NCI-H1092 treated with DMSO at 0.1 percent for 48 hours (cell line): ENCODE results near the gene PRM3.
A peak's percentile ranks its signal among the peaks of the same experiment; 100 is the strongest.

ENCODE experiments used
- DNase-seq: peaks from one replicate; lab custom pipeline; 2025; lab: John Stamatoyannopoulos, UW

The PRM3 gene

DNA sequence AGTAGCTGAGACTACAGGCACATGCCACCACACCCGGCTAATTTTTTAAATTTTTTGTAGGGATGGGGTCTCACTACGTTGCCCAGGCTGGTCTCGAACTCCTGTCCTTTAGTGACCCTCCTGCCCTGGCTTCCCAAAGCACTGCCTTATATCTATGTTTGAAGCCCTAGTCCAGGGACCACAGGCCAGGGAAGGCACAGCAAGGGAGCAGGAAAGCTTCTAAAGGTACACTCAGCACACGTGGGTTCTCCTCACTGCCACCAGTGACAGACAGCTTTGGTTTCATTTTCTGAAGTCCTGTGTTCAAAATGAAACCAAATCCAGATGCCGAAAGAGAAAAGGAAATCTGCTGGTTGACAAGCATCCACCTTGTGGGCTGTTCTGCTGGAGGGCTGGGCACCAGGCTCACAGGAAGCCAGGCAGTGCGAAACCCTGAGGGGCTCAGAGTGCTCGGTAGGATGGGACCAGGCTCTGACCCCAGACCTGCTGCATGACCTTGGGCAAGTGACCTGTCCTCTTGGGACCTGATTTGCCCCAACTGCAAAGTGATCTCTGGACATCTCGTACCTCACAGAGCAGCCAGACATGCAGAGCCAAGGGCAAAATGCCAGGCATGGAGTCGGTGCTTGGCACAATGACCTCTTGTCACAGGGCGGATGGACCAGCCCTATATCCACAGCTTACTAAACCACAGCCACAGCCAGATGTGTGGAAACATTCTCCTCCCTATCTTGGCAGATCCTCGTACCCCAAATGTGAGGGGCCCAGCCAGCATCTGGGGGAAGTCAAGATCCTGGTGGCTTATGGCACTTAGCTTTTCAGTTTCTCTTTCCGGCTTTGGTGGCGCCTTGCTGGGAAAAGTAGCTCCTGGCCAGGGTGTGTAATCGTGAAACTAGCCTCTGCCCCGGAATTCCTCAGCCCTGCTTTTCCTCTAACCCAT, 14.6 kb downstream of the PRM3 start:
- no peak for DNase-seq

DNA sequence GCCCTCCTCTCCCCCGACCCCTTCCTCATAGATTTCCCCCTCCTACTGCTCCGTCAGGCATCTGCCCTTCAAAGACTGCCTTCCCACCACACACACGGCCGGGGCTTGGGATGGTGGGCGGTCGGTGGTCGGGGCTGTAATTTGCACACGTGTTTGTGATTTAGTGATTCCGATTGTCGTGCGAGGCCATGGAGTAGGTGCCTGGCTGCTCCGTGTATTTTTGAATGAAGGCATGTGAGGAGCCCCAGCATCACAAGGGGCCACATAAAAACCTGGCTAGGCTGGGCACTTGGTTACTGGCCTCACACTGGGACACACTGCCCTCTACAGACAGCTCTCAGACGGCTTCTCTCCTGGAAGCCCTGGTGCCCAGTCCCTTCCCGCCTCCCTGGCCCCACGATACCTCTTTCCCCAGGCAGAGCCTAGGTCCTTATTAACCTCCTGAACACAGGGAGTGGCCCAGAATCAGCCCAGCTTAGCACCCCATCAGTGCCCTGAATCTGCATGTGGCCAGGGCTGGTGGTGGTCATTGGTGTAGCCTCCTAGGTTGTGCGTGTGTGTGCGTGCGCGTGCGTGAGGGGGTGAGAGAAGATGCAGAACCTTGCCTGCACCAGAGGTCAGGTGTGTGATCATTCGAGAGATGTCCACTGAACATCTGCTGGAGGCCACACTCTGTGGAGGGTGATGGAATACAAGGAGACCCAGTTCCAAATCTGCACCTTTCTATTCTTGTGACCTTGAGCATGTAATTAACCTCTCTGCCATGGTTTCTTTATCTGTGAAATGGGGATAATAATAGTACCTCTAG, 16.1 kb downstream of the PRM3 start:
- DNase-seq: peak; percentile 84

DNA sequence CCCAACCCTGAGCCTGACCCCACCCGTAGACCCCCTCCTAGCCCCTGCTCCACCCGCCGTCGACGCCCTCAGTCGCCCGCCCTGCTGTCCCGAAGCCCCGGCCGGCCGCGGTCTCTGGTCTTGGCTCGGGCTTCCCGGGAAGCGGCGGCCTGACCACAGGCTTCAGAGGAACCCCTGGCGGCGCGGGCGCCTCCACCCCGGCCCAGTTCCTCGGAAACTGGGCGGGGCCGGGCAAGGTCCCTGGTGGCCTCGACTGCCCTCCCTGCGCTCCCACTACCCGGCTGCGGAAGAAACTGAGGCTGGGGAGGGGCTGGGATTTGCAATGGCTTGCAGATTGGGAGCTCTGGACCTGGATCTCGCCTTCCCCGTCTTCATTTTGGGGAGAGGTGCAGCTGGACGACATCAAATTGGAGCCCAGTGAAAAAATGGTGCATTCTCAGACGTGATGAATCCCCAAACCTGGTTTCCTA, 16.7 kb downstream of the PRM3 start:
- DNase-seq: no peak

- DNase-seq: peak; percentile 62
These were observed 17.4 kb downstream of the PRM3 start, which contains the start of gene SOCS1 for GRCh38 chr16:11255737-11256660. TSS of gene SOCS1 (minus strand) at chr16:11256204. CDS start at chr16:11255478, 726 bp downstream.

DNA sequence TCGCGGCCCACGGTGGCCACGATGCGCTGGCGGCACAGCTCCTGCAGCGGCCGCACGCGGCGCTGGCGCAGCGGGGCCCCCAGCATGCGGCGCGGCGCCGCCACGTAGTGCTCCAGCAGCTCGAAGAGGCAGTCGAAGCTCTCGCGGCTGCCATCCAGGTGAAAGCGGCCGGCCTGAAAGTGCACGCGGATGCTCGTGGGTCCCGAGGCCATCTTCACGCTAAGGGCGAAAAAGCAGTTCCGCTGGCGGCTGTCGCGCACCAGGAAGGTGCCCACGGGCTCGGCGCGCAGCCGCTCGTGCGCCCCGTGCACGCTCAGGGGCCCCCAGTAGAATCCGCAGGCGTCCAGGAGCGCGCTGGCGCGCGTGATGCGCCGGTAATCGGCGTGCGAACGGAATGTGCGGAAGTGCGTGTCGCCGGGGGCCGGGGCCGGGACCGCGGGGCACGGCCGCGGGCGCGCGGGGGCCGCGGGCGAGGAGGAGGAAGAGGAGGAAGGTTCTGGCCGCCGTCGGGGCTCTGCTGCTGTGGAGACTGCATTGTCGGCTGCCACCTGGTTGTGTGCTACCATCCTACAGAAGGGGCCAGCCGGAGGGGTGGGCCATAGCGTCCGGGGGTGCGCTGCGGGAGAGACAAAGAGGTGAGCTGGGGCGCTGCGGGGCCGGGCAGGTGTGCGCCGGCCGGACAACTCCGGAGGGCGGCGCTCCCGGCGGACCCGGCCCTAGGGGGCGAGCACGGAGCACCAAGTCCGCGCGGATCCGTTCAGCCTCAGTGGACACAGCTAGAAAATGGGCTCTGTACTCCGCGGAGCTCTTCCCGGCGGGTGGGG, 18.3 kb downstream of the PRM3 start:
- peak; percentile 62 for DNase-seq

DNA sequence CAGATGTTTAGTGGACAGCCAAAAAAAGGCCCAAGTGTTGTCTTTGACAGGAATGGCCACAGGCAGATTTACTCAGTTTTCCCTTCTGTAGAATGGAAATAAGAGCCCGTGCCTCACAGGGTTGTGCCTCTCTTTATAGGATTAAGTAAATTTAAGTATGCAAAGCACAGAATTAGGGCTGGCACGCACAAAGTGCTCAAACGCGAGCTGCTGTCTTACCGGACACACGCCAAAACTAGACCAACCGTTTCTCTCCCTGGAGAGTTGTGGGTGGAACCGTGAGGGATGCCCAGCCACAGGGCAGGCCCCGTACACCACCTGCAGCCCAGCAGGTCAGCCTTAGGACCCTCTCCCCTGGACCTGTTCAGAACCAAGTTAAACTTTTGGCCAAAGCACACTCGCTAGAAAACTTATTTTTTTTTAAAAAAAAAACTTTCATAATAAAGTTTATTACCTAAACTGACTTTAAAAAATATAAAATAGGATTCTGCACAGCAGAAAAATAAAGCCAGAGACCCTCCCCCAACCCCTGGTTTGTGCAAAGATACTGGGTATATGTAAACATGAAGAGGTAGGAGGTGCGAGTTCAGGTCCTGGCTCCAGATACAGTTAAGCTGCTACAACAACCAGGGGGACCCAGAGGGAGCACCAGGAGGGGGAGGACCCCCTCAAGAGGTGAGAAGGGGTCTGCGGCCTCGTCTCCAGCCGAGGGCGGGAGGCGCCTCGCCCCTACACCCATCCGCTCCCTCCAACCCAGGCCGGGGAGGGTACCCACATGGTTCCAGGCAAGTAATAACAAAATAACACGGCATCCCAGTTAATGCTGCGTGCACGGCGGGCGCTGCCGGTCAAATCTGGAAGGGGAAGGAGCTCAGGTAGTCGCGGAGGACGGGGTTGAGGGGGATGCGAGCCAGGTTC, 19.2 kb downstream of the PRM3 start:
- DNase-seq: no peak

GRCh38 chr16:11253009-11253994, 20.1 kb downstream of the PRM3 start:
- DNase-seq: no peak

- no peak for DNase-seq
These were observed 20.9 kb downstream of the PRM3 start for GRCh38 chr16:11252482-11252931.

DNA sequence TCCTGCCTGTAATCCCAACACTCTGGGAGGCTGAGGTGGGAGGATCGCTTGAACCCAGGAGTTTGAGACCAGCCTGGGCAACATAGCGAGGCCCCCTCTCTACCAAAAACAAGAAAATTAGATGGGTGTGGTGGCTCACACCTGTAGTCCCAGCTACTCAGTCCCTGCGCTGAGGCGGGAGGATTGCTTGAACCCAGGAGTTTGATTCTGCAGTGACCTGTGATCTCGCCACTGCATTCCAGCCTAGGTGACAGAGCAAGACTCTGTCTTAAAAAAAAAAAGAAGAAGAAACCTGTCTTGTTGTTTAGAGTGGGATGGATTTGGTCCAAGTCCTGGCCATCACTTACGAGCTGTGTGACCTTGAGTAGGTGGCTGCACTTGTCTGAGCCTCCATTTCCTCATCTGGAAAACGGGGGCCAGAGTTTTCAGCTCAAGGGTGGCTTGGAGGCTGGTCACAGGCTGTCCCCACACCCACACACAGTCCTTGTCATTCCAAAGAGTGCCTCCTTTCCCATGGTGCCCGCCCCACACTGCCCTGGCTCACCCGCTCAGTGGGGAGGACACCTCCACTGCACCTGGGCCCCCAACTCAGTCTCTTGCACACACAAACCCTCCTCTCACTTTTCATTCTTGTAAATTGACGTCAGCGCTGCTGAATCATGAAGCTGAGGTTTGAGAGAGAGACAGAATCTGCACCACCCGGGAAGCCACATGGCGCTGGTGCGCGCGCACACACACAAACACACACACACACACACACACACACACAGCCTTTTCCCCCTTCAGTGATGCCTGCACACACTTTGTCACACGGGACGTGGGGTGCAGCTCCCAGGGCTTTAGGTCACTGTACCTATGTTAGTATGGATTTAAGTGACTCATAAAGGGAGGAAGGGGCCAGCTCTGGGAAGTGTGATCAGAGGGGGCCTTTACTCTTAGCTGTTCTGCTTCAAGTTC, 21.6 kb downstream of the PRM3 start:
- DNase-seq: no peak

GRCh38 chr16:11250786-11251524, 22.5 kb downstream of the PRM3 start:
- no peak for DNase-seq

DNA sequence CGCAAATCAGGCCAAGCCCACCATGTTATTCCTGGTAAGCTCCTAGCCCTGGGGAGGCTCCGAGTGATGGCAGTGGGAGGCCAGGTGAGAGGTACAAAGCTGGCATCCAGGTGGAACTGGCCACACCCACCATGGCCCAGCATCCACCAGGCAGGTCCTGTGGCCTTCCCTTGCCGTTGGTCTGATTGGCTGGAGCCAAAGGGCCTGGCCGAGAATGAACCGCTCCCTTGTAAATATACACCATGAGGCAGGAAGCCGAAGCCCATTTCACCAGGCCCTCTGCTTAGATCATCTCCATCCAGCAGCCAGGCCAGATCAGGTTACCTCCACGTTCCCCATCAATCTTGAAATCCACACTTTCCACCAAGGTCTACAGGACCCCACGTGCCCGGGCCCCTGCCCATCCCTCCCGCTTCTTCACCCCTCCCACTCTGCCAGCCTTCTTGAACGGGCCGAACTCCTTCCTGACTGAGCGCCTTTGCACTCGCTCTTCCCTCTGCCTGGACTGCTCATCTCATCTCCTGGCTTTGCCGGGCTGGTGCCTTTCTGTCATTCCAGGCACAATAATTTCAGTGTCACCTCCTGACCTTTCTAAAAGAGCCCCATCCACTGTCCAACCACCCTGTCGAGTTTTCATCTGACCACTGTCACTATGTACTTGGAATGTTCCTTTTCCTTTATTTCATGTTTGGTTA, 23.2 kb downstream of the PRM3 start:
- DNase-seq: no peak

DNA sequence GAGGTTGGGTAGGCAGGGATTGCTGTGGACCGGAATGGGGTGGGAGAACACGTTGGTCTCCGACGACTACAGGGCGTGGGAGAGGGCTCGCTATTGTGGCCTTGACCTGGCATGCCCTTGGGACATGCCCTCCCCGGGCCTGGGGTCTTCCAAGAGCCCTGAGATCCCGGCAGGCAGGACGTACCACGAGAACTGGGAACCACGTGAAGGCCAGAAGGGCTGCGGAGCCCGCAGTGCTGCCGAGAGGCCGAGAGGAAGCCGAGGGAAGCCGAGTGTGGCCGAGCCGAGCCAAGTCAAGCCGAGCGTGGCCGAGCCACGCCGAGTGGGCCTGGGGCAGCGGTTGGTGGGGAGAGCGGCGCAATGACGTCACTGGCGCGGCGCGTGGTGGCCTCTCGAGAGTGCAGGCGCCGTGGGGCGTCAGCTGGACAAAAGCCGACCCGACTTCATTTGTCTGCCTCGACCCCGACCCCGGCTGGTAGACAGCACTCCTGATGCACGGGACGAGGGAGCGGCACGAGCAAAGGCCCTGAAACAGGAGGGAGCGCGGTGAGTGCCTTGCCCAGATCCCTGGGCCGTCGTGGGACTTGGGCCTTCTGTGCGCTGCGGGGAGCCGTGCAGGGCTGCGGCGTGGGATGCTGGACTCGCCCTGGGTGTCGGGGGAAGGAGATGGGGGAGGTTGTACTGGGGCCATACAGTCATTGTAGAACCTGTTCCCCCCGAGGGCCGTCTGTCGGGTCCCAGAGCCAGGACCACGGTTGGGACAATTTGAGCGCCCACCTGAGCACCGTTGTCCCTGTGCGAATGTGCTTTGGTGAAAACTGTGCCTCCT, 24.0 kb downstream of the PRM3 start:
- no peak for DNase-seq

DNA sequence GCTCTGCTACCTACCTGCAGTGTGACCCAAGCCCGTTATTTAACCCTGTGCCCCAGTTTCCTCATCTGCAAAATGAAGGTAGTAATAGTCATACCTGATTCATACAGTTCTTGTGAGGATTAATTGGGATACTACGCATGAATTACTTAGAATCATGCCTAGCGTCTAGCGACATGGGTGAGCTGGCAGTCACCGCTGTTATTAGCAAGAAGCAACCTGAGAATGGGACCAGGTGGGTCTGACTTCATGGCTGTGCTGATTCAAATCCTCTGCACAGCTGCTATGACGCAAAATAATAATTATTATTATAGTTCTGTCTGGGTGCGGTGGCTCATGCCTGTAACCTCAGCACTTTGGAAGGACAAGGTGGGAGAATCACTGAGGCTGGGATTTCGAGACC, 25.3 kb downstream of the PRM3 start:
- DNase-seq: no peak

- no peak for DNase-seq
These were observed 27.4 kb downstream of the PRM3 start for GRCh38 chr16:11245988-11246387.

- DNase-seq: no peak
These were observed 28.1 kb downstream of the PRM3 start for GRCh38 chr16:11245222-11245737.
